ENCODE data around the gene CDKAL1.

DNA sequence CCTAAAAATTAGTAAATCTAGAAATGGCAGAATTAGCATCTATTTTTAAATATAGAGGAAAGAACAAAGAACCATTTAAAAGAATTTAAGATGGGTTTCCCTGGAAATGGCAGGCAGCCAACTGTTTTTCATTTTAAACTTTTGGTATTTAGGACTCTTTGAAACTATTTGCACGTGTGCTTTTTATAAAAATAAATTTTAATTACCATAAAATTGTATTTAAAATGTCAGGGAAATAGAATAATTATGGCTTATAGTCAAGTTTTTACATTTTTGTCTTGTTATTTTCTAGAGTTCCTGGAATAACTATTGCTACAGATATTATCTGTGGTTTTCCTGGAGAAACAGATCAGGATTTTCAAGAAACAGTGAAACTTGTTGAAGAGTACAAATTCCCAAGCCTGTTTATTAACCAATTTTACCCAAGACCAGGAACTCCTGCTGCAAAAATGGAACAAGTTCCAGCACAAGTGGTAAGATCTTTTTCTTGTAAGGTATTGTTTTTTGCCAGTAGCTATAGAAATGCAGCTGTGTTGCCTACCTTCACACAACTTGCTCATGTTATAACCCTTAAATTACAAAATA is 530.6 kb downstream of the CDKAL1 start:
- no peak for TF ChIP-seq ZNF207 (IDR thresholded peaks at IDR 0.05; ENCODE audit: borderline replicate concordance)
- TF ChIP-seq, protein P1, sequence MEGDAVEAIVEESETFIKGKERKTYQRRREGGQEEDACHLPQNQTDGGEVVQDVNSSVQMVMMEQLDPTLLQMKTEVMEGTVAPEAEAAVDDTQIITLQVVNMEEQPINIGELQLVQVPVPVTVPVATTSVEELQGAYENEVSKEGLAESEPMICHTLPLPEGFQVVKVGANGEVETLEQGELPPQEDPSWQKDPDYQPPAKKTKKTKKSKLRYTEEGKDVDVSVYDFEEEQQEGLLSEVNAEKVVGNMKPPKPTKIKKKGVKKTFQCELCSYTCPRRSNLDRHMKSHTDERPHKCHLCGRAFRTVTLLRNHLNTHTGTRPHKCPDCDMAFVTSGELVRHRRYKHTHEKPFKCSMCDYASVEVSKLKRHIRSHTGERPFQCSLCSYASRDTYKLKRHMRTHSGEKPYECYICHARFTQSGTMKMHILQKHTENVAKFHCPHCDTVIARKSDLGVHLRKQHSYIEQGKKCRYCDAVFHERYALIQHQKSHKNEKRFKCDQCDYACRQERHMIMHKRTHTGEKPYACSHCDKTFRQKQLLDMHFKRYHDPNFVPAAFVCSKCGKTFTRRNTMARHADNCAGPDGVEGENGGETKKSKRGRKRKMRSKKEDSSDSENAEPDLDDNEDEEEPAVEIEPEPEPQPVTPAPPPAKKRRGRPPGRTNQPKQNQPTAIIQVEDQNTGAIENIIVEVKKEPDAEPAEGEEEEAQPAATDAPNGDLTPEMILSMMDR (IDR thresholded peaks at IDR 0.05 in 2 of 3, conservative IDR thresholded peaks at IDR 0.05 in 1 of 3; ENCODE audit: control insufficient read depth in 2 of 3, extremely low read depth in 1 of 3, insufficient read depth in 1 of 3, low read depth in 3 of 3, low read length in 3 of 3), result no peak
